GM23248 (cell line): ENCODE results near the gene STARD3. TPM values are rescaled to one million over a fixed set of nuclear protein-coding genes. Genes with fewer than 3 reads are reported as not detected.
"Not testable (repeated sequence)": the region's sequence is repeated elsewhere in the genome, so short reads cannot be mapped to it uniquely, and the experiment has no call there.

Source experiments
- DNase-seq: peaks from one replicate; pipeline ENCODE4 v3.0.0-alpha.2; 2015
- H2AFZ ChIP-seq: fragments of 200-600 bp; sonication (generic); 2 replicates; pipeline ENCODE4 v1.6.1; 2016; ENCODE audit warnings: antibody characterized with exemption
- H3F3A ChIP-seq: fragments of 200-600 bp; sonication (generic); 2 replicates; pipeline ENCODE4 v1.6.1; 2016; ENCODE audit warnings: mild to moderate bottlenecking, antibody characterized with exemption, mixed run types; ENCODE audit not compliant: insufficient read depth
- H3K27ac ChIP-seq: fragments of 200-600 bp; sonication (generic); 2 replicates; pipeline ENCODE4 v1.5.1; 2016; ENCODE audit warnings: mild to moderate bottlenecking
- H3K27me3 ChIP-seq: fragments of 200-600 bp; sonication (generic); replicated peaks from 2 replicates; pipeline ENCODE4 v1.6.1; 2016; ENCODE audit warnings: mild to moderate bottlenecking; ENCODE audit not compliant: insufficient read depth
- H3K36me3 ChIP-seq: fragments of 200-600 bp; sonication (generic); 2 replicates; pipeline ENCODE4 v1.6.1; 2016; ENCODE audit warnings: low read depth, mild to moderate bottlenecking
- H3K4me1 ChIP-seq: fragments of 200-600 bp; sonication (generic); 2 replicates; pipeline ENCODE4 v1.6.1; 2016; ENCODE audit warnings: mild to moderate bottlenecking; ENCODE audit not compliant: insufficient read depth
- H3K4me2 ChIP-seq: fragments of 200-600 bp; sonication (generic); one replicate; pipeline ENCODE4 v1.6.1; 2016; ENCODE audit warnings: mild to moderate bottlenecking; ENCODE audit not compliant: unreplicated experiment
- H3K4me3 ChIP-seq: fragments of 200-600 bp; sonication (generic); 2 replicates; pipeline ENCODE4 v1.5.1; 2016; ENCODE audit warnings: mild to moderate bottlenecking
- H3K79me2 ChIP-seq: fragments of 200-600 bp; sonication (generic); 2 replicates; pipeline ENCODE4 v1.6.1; 2016; ENCODE audit warnings: mild to moderate bottlenecking; ENCODE audit not compliant: insufficient read depth
- H3K9ac ChIP-seq: fragments of 200-600 bp; sonication (generic); 2 replicates; pipeline ENCODE4 v1.6.1; 2016; ENCODE audit warnings: mild to moderate bottlenecking
- H3K9me2 ChIP-seq: fragments of 200-600 bp; sonication (generic); 2 replicates; pipeline ENCODE4 v1.6.1; 2016; ENCODE audit warnings: mixed run types, mild to moderate bottlenecking, moderate library complexity; ENCODE audit not compliant: insufficient read depth
- H3K9me3 ChIP-seq: fragments of 200-600 bp; sonication (generic); one replicate; pipeline ENCODE4 v1.6.1; 2017; ENCODE audit warnings: low read depth
- H4K20me1 ChIP-seq: fragments of 200-600 bp; sonication (generic); 2 replicates; pipeline ENCODE4 v1.6.0; 2016; ENCODE audit not compliant: insufficient read depth
- EZH2 ChIP-seq: fragments of 200-600 bp; sonication (generic); IDR thresholded peaks from 2 replicates; pipeline ENCODE4 v1.6.1; 2018; ENCODE audit warnings: antibody characterized with exemption, mild to moderate bottlenecking; ENCODE audit not compliant: insufficient read depth, poor library complexity, severe bottlenecking
- EZH2phosphoT487 ChIP-seq: fragments of 200-600 bp; sonication (generic); IDR thresholded peaks from 2 replicates; pipeline ENCODE4 v1.6.1; 2018; ENCODE audit warnings: antibody characterized with exemption, moderate library complexity, mild to moderate bottlenecking, low read depth; ENCODE audit not compliant: insufficient read depth
- WGBS, 2 experiments: methylation state at CpG; one replicate each; pipeline ENCODE4 v1.1.6; 2015 to 2017; ENCODE audit warnings: low lambda C conversion rate in 2 of 2, low coverage in 1 of 2; ENCODE audit errors: missing lambda C conversion rate in 2 of 2; 5-methylcytosine and 5-hydroxymethylcytosine counted together
- in situ Hi-C: fragments of 300-500 bp; cut with MboI; formaldehyde crosslinking; loops from 2 replicates; pipeline ENCODE4 v1.15.0; 2020
- polyA plus RNA-seq: library from polyadenylated mRNA; unstranded; fragments of >200 nt; fragmentation: Nextera tagmentation; extraction: Ambion mirVana; gene quantifications from 2 replicates; pipeline ENCODE4 v1.2.1, GENCODE V29; 2016
- total RNA-seq: library from RNA; depleted of rRNA; stranded (reverse); fragments of >200 nt; shearing (Covaris generic); gene quantifications from 2 replicates; pipeline ENCODE4 v1.2.3, GENCODE V29; 2014

STARD3 gene
- total and polyA plus RNA-seq, 2 experiments from 2014 or later, result 32.3 to 41.0 TPM

DNA sequence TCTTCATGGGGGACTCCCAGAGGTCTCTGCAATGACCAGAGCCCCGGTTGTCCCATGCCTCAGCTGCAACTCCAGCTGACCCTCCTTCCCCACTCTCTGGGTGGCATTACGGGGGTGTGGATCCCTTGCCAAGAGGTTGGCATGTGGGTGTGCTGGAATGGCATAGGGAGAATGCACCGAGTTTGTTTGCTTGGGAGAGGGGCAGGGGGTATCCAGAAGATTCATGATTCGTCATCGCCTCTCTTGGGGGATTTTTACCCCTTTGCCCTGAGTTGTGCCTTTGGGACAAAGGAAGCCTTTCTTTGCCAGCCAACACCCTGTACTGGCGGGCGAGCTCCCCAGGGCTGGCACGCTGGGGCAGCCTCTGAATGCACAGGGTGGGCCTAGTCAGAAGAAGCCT, 69.4 kb downstream of the STARD3 start:
- Histone ChIP-seq H3F3A (no peaks in the 10 kb centered on the region), H3K4me1 (peaks cover 3% of the 10 kb centered on the region; the same call in 1 of the 2 replicates), H3K4me3 (no peak overlapping the region), H3K4me2 (no peak overlapping the region), H3K27me3 (no peaks in the 10 kb centered on the region), H2AFZ (no peak overlapping the region), H3K9ac (no peak overlapping the region), H3K79me2 (peaks cover 49% of the 10 kb centered on the region), H4K20me1 (no peaks in the 10 kb centered on the region), H3K9me3 (no peaks in the 10 kb centered on the region), H3K27ac (no peak overlapping the region), H3K36me3 (no peaks in the 10 kb centered on the region; the same call in 1 of the 2 replicates), H3K9me2 (no peaks in the 10 kb centered on the region)
- no peak for DNase-seq
- WGBS, 2 experiments, result 82 to 88% methylated on average over 8 of the region's 8 CpGs
- TF ChIP-seq EZH2, result no peak
- no peak for TF ChIP-seq EZH2phosphoT487
- in situ Hi-C loops, result no loop called here

DNA sequence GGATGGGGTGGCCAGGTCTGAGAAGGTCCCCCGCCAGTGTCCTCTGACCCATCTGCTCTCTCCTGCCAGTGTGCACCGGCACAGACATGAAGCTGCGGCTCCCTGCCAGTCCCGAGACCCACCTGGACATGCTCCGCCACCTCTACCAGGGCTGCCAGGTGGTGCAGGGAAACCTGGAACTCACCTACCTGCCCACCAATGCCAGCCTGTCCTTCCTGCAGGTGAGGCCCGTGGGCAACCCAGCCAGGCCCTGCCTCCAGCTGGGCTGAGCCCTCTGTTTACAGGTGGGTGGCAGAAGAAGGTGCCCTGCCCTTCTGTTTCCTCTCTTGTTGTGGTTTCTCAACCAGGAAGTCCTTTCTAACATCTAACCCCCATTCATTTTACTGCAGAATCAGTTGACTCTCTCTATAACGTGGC, 70.0 kb downstream of the STARD3 start:
- Histone ChIP-seq H3K9ac (no peak overlapping the region), H3K4me3 (no peak overlapping the region), H4K20me1 (no peaks in the 10 kb centered on the region), H3K27ac (no peak overlapping the region), H3K36me3 (no peaks in the 10 kb centered on the region; the same call in 1 of the 2 replicates), H3K9me2 (no peaks in the 10 kb centered on the region), H3K4me1 (no peaks in the 10 kb centered on the region), H3K4me2 (no peak overlapping the region), H3K9me3 (no peaks in the 10 kb centered on the region), H3K79me2 (peaks cover 43% of the 10 kb centered on the region), H3K27me3 (no peaks in the 10 kb centered on the region), H3F3A (no peaks in the 10 kb centered on the region), H2AFZ (no peak overlapping the region)
- WGBS, 2 experiments, result 96 to 97% methylated on average over 7 of the region's 7 CpGs
- TF ChIP-seq EZH2 (no peak), EZH2phosphoT487 (no peak)
- no peak for DNase-seq
- in situ Hi-C loops, result no loop called here

DNA sequence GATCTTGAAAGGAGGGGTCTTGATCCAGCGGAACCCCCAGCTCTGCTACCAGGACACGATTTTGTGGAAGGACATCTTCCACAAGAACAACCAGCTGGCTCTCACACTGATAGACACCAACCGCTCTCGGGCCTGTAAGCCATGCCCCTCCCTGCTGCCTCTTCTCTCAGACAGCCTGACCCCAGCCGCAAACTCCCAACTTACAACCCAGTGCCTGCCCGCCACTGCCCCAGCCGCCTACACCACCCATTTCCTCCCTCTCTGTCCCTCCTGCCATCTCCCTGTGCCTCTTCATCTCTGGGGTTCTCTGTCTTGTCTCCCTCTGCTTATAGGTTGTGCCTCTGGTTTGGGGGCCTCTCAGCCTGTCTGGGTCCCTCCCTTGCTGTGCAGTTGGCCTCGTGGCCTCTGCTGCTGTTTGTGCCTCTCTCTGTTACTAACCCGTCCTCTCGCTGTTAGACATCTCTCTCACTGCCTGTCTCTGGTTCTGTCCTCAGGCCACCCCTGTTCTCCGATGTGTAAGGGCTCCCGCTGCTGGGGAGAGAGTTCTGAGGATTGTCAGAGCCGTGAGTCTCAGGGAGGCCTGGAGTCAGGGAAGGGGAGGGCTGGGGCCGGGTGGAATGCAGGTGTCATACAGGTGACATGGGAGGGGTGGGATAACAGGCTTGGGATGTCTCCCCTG, 72.5 kb downstream of the STARD3 start:
- in situ Hi-C loops, result no loop called here
- no peak overlapping the region for H2AFZ ChIP-seq
- H3K9me3 ChIP-seq, result no peaks in the 10 kb centered on the region
- no peaks in the 10 kb centered on the region for H3K4me1 ChIP-seq
- TF ChIP-seq EZH2phosphoT487 (no peak), EZH2 (no peak)
- no peaks in the 10 kb centered on the region for H3K27me3 ChIP-seq
- peaks cover 20% of the 10 kb centered on the region; the same call in 1 of the 2 replicates for H3K79me2 ChIP-seq
- DNase-seq, result no peak
- no peak overlapping the region for H3K4me3 ChIP-seq
- H3K9ac ChIP-seq, result no peak overlapping the region
- H3K9me2 ChIP-seq, result no peaks in the 10 kb centered on the region
- H3F3A ChIP-seq, result no peaks in the 10 kb centered on the region
- 93 to 97% methylated on average over 13 to 14 of the region's 14 CpGs for WGBS, 2 experiments
- H3K4me2 ChIP-seq, result no peak overlapping the region
- no peaks in the 10 kb centered on the region for H4K20me1 ChIP-seq
- H3K36me3 ChIP-seq, result no peaks in the 10 kb centered on the region; the same call in 1 of the 2 replicates
- no peak overlapping the region for H3K27ac ChIP-seq

DNA sequence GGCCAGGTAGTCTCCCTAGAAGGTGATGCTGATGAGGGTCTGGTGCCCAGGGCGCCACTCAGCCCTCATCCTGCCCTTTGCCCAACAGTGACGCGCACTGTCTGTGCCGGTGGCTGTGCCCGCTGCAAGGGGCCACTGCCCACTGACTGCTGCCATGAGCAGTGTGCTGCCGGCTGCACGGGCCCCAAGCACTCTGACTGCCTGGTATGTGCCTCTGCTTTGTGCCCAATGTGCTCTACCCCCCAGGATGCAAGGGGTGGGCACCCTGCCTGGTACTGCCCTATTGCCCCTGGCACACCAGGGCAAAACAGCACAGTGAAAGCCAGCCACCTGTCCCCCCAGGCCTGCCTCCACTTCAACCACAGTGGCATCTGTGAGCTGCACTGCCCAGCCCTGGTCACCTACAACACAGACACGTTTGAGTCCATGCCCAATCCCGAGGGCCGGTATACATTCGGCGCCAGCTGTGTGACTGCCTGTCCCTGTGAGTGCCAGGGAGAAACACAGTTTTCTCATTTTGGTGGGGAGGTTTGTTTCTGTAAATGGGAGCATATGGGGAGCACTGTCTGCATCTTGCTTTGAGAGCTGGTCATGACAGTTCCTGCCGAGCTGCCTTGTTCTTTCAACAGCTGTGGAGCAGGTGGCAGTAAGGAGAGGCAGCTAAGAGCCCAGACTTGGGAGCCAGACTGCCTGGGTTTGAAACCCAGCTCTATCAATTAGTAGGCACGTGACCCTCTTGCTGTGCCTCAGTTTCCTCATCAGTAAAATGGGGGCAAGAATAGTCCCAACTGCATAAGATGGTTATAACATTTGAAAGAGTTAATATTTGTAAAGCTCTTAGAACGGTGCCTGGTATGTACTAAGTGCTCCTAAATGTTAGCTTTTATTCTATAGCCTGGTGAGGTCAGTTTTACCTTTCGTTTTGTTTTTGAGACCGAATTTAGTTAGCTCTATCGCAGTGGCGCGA, 73.3 kb downstream of the STARD3 start:
- H3F3A ChIP-seq, result no peaks in the 10 kb centered on the region
- no peak overlapping the region for H3K27ac ChIP-seq
- no peak overlapping the region for H3K9ac ChIP-seq
- DNase-seq, result no peak
- H3K27me3 ChIP-seq, result no peaks in the 10 kb centered on the region
- 69 to 75% methylated on average over 20 of the region's 20 CpGs for WGBS, 2 experiments
- H4K20me1 ChIP-seq, result no peaks in the 10 kb centered on the region
- in situ Hi-C loops, result no loop called here
- H3K9me2 ChIP-seq, result no peaks in the 10 kb centered on the region
- no peak overlapping the region for H2AFZ ChIP-seq
- H3K4me2 ChIP-seq, result no peak overlapping the region
- TF ChIP-seq EZH2, result no peak
- TF ChIP-seq EZH2phosphoT487, result no peak
- no peak overlapping the region for H3K4me3 ChIP-seq
- no peaks in the 10 kb centered on the region for H3K9me3 ChIP-seq
- H3K36me3 ChIP-seq, result no peaks in the 10 kb centered on the region; the same call in 1 of the 2 replicates
- H3K79me2 ChIP-seq, result 0 out of 2 replicates have a peak, but pooled peaks cover 11% of the 10 kb centered on the region
- no peaks in the 10 kb centered on the region for H3K4me1 ChIP-seq

DNA sequence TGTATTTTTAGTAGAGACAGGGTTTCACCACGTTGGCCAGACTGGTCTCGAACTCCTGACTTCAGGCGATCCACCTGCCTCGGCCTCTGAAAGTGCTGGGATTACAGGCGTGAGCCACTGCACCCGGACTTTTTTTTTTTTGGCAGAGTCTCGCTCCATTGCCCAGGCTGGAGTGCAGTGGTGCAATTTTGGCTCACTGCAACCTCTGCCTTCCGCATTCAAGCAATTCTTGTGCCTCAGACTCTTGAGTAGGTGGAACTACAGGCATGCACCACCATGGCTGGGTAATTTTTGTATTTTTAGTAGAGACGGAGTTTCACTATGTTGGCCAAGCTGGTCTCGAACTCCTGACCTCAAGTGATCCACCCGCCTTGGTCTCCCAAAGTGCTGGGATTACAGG, 74.1 kb downstream of the STARD3 start:
- H3F3A ChIP-seq, H3K9me2 ChIP-seq, H3K4me2 ChIP-seq, H3K36me3 ChIP-seq, in situ Hi-C loops, DNase-seq, H3K79me2 ChIP-seq, H2AFZ ChIP-seq, H3K27me3 ChIP-seq, H3K9ac ChIP-seq, H3K9me3 ChIP-seq, H4K20me1 ChIP-seq, H3K27ac ChIP-seq, H3K4me3 ChIP-seq, H3K4me1 ChIP-seq: not testable (repeated sequence)
- WGBS, 2 experiments, result 93 to 97% methylated on average over 11 of the region's 11 CpGs
